WI38 (cell line): ENCODE results near the gene NUMB.
A peak's percentile ranks its signal among the peaks of the same experiment; 100 is the strongest.

Experiments used
- H3K4me3 ChIP-seq: 2 replicates; pipeline ENCODE4 v1.5.1; 2011; ENCODE audit warnings: low read depth, mild to moderate bottlenecking, control low read depth, low read length
- CTCF ChIP-seq: IDR thresholded peaks from 2 replicates; pipeline ENCODE4 v1.5.1; 2012; ENCODE audit warnings: low read depth, mild to moderate bottlenecking, control low read depth, low read length

Gene NUMB

DNA sequence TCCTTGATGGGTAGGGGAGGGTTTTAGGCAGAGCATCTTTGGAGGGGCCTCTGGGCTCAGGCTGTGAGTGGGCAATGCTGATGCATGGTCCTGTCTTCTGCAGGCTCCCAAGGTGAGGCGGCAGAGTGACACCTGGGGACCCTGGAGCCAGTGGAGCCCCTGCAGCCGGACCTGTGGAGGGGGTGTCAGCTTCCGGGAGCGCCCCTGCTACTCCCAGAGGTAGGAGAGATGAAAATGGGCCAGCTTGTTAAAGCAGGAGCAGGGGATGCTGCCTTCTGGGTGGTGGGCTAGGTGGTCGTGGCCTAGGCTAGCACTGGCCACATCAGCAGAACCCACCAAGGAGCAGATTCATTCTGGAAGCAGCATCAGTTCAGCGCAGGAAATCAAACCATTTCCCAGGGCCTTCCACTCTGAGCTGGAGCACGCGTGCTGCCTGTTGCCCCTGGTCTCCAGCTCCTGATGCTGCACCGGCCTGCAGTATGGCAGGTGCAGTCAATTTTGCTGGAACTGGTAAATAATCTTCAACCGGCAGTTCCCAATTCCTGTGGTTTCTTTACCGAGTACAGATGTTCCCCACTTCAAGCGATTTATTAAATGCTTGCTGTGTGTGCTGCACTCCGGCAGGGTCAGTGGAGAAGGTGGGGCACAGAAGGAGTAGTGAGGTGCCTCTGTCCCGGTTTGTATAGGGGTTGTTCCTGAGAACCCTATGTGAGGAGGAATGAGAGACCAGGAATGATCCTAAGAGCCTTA lies 213.6 kb downstream of the NUMB start:
- peak overlapping the region; percentile 67; the same call in 1 of the 2 replicates for H3K4me3 ChIP-seq
- no peak for TF ChIP-seq CTCF

GRCh38 chr14:73243748-73244147 lies 214.6 kb downstream of the NUMB start:
- H3K4me3 ChIP-seq: no peak overlapping the region
- no peak for TF ChIP-seq CTCF

GRCh38 chr14:73243341-73243740 lies 215.0 kb downstream of the NUMB start:
- H3K4me3 ChIP-seq: no peak overlapping the region
- TF ChIP-seq CTCF: no peak

DNA sequence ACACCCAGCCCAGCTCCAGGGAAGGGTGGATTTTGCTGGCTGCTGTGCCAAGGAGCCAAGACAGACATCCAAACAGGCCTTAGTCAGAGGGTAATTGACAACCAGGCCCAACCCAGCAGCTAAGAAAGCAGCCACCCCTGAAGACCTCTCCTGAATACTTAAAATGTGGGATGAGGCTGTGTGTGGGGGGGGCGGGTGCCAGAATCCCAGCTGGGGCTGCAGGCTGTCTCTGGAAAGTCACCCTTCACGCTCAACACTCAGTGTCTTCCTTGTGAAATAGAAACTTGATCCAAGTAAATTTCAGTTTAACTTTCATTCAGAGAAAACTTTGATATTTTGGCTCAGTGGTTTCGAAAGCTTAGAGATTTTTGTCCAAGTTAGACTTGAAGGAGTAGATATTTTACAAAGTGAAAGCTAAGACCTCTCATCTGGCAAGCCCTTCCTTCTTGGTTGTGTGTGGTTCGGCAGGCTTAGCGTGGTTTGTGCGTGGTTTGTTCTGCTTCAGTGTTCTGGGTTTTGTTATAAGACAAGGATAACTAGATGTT lies 215.9 kb downstream of the NUMB start:
- no peak overlapping the region for H3K4me3 ChIP-seq
- TF ChIP-seq CTCF: no peak

DNA sequence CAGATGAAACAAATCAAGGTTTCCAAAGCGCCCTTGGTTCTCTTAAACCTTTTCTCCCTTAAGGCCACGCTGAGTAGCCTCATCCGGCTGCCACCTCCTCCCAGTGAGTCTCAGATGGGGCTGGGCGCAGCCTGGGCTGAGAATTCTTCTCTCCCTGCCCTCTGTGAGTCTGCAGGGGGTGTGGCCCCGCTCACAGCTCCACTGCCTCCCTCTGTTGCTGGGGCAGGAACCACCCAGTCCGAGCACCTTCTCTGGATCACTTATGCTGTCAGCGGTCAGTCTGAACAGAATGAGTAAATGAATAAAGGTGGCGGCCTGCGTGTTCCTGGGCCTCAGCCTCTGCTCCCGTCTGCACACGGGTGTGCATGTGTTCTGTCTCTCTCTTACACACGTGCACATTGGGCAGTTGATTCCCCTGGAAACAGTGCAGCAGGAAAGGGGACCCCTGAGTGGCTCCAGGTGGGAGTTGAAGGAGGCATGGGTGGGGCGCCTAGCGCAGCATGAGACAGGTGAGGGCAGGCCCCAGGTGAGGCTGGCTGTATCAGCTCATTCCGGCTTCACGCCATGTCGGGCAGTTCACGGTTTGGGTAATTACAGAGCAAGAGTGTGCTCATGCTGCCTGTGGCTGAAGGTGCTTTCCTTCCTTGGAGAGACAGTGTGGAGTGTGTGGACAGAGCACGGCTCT lies 216.7 kb downstream of the NUMB start:
- H3K4me3 ChIP-seq: no peak overlapping the region
- TF ChIP-seq CTCF: no peak

- no peak for TF ChIP-seq CTCF
These were observed 217.4 kb downstream of the NUMB start for GRCh38 chr14:73240816-73241480.

More at GRCh38 chr14:73240816-73241480, 217.4 kb downstream of the NUMB start:
- H3K4me3 ChIP-seq: no peak overlapping the region
